SK-N-SH (cell line): ENCODE data around the gene GASK1A. TPM values are rescaled to one million over a fixed set of nuclear protein-coding genes. Genes with fewer than 3 reads are reported as not detected.
"Not testable (repeated sequence)": the region's sequence is repeated elsewhere in the genome, so short reads cannot be mapped to it uniquely, and the experiment has no call there.

Experiments used
- CTCF ChIA-PET: fragments of 300-600, 350-600 bp; formaldehyde crosslinking; extraction: SDS; loops from one replicate; lab custom pipeline; 2021; lab: Yijun Ruan, JAX
- POLR2A ChIA-PET: fragments of 350-600 bp; sonication (Branson Sonifier 250); formaldehyde crosslinking; extraction: SDS; loops from one replicate; lab custom pipeline; 2020; ENCODE audit warnings: antibody characterized with exemption, inconsistent platforms; lab: Yijun Ruan, JAX
- DNase-seq: peaks from one replicate; pipeline ENCODE4 v3.0.0; 2012
- H2AFZ ChIP-seq: fragments of 200-600 bp; sonication (generic); 2 replicates; pipeline ENCODE4 v1.8.1; 2016; ENCODE audit warnings: antibody characterized with exemption, mild to moderate bottlenecking, low read depth
- H3F3A ChIP-seq: fragments of 200-600 bp; sonication (generic); replicated peaks from 2 replicates; pipeline ENCODE3; 2016; ENCODE audit warnings: antibody characterized with exemption, mild to moderate bottlenecking; ENCODE audit not compliant: insufficient read depth
- H3K27ac ChIP-seq, 2 experiments: fragments of 200-500 bp in 1 of 2; fragments of 200-600 bp in 1 of 2; sonication (Bioruptor generic) in 1 of 2; sonication (generic), shearing (Covaris generic) in 1 of 2; 2 replicates each; pipeline versions ENCODE4 v1.5.1 to v1.6.1; 2014 to 2016; ENCODE audit warnings: low read depth in 2 of 2, inconsistent platforms in 1 of 2, low read length in 1 of 2, mild to moderate bottlenecking in 1 of 2, mixed read lengths in 1 of 2
- H3K27me3 ChIP-seq: fragments of 200-600 bp; sonication (generic), shearing (Covaris generic); 2 replicates; pipeline ENCODE4 v1.6.1; 2016; ENCODE audit warnings: mixed run types; ENCODE audit not compliant: insufficient read depth
- H3K36me3 ChIP-seq, 2 experiments: fragments of 200-500 bp in 1 of 2; fragments of 200-600 bp in 1 of 2; sonication (Bioruptor generic) in 1 of 2; sonication (generic) in 1 of 2; replicated peaks in 1 of 2; 2 replicates each; pipeline versions ENCODE3 to v1.5.1; 2014 to 2016; ENCODE audit warnings: low read length in 1 of 2, mild to moderate bottlenecking in 1 of 2; ENCODE audit not compliant: insufficient read depth in 2 of 2, control insufficient read depth in 1 of 2
- H3K4me1 ChIP-seq, 2 experiments: fragments of 200-500 bp in 1 of 2; fragments of 200-600 bp in 1 of 2; sonication (Bioruptor generic) in 1 of 2; sonication (generic), shearing (Covaris generic) in 1 of 2; 2 replicates each; pipeline versions ENCODE4 v1.5.1 to v1.6.1; 2014 to 2016; ENCODE audit warnings: low read depth in 1 of 2, low read length in 1 of 2, mixed run types in 1 of 2; ENCODE audit not compliant: insufficient read depth in 2 of 2, control insufficient read depth in 1 of 2
- H3K4me2 ChIP-seq: fragments of 200-600 bp; sonication (generic), shearing (Covaris generic); 2 replicates; pipeline ENCODE4 v1.6.1; 2017; ENCODE audit warnings: mixed run types
- H3K4me3 ChIP-seq, 2 experiments: fragments of 200-500 bp in 1 of 2; fragments of 200-600 bp in 1 of 2; sonication (Bioruptor generic) in 1 of 2; sonication (generic), shearing (Covaris generic) in 1 of 2; 2 replicates each; pipeline versions ENCODE4 v1.5.1 to v1.8.1; 2014 to 2016; ENCODE audit warnings: low read depth in 2 of 2, inconsistent platforms in 1 of 2, low read length in 1 of 2, mild to moderate bottlenecking in 1 of 2, mixed read lengths in 1 of 2, moderate library complexity in 1 of 2
- H3K79me2 ChIP-seq: fragments of 200-600 bp; sonication (generic); 2 replicates; pipeline ENCODE4 v1.8.1; 2017; ENCODE audit warnings: mild to moderate bottlenecking; ENCODE audit not compliant: insufficient read depth
- H3K9ac ChIP-seq: fragments of 200-600 bp; sonication (generic); 2 replicates; pipeline ENCODE4 v1.6.1; 2017; ENCODE audit warnings: mixed run types
- H3K9me2 ChIP-seq: fragments of 200-600 bp; sonication (generic); 2 replicates; pipeline ENCODE4 v1.6.1; 2017; ENCODE audit warnings: mixed run types
- H3K9me3 ChIP-seq: fragments of 200-600 bp; sonication (generic); 2 replicates; pipeline ENCODE4 v1.6.1; 2017; ENCODE audit warnings: mixed run types, mild to moderate bottlenecking, moderate library complexity
- H4K20me1 ChIP-seq: fragments of 200-600 bp; sonication (generic); 2 replicates; pipeline ENCODE4 v1.6.1; 2017; ENCODE audit warnings: mild to moderate bottlenecking, mixed run types; ENCODE audit not compliant: insufficient read depth
- ELF1 ChIP-seq: IDR thresholded peaks from 2 replicates; pipeline ENCODE4 v1.4.0; 2012
- EP300 ChIP-seq, 2 experiments: IDR thresholded peaks; 2 replicates each; pipeline versions ENCODE4 v1.4.0 to v1.6.1; 2012; ENCODE audit warnings: borderline replicate concordance in 1 of 2, low read depth in 1 of 2, low read length in 1 of 2
- EZH2phosphoT487 ChIP-seq: fragments of 200-600 bp; sonication (generic); IDR thresholded peaks from 2 replicates; pipeline ENCODE4 v1.6.1; 2017; ENCODE audit warnings: low read depth, mixed run types, mild to moderate bottlenecking, antibody characterized with exemption, moderate library complexity, borderline replicate concordance
- FOXJ3 ChIP-seq: sonication (generic); formaldehyde crosslinking; IDR thresholded peaks from 2 replicates; pipeline ENCODE4 v1.5.1; 2020; ENCODE audit warnings: mild to moderate bottlenecking, missing genetic modification reagents
- FOXM1 ChIP-seq: IDR thresholded peaks from 2 replicates; pipeline ENCODE4 v1.4.0; 2012; ENCODE audit warnings: low read depth, mild to moderate bottlenecking
- GABPA ChIP-seq: IDR thresholded peaks from 2 replicates; pipeline ENCODE4 v1.4.0; 2012; ENCODE audit warnings: low read depth, mild to moderate bottlenecking
- GATA2 ChIP-seq: sonication (generic); formaldehyde crosslinking; IDR thresholded peaks from 2 replicates; pipeline ENCODE4 v1.5.0; 2020; ENCODE audit warnings: mild to moderate bottlenecking, missing genetic modification reagents
- MEF2A ChIP-seq: IDR thresholded peaks from 2 replicates; pipeline ENCODE4 v1.4.0; 2012; ENCODE audit warnings: low read depth, borderline replicate concordance
- RAD21 ChIP-seq: IDR thresholded peaks from 2 replicates; pipeline ENCODE4 v1.6.1; 2012; ENCODE audit warnings: mild to moderate bottlenecking, low read length
- RFX5 ChIP-seq: IDR thresholded peaks from 2 replicates; pipeline ENCODE4 v1.6.1; 2012; ENCODE audit warnings: mild to moderate bottlenecking, improper control_type of control experiment, low read length
- RXRA ChIP-seq: IDR thresholded peaks from 2 replicates; pipeline ENCODE4 v1.4.0; 2012; ENCODE audit warnings: low read depth, mild to moderate bottlenecking, borderline replicate concordance
- SIN3A ChIP-seq: IDR thresholded peaks from 2 replicates; pipeline ENCODE4 v1.6.1; 2012; ENCODE audit warnings: low read depth, mild to moderate bottlenecking, low read length, moderate library complexity, borderline replicate concordance
- SMC3 ChIP-seq: IDR thresholded peaks from 2 replicates; pipeline ENCODE4 v1.6.1; 2012; ENCODE audit warnings: low read depth, low read length, improper control_type of control experiment
- TAF1 ChIP-seq: IDR thresholded peaks from 2 replicates; pipeline ENCODE4 v1.6.1; 2012; ENCODE audit warnings: low read depth, mild to moderate bottlenecking, low read length, moderate library complexity, borderline replicate concordance
- USF1 ChIP-seq: IDR thresholded peaks from 2 replicates; pipeline ENCODE4 v1.4.0; 2012; ENCODE audit warnings: low read depth, borderline replicate concordance
- ZBTB33 ChIP-seq: IDR thresholded peaks from 2 replicates; pipeline ENCODE4 v1.4.0; 2012; ENCODE audit warnings: low read depth, borderline replicate concordance
- WGBS: methylation state at CpG from one replicate; pipeline ENCODE4 v1.1.6; 2017; ENCODE audit warnings: low lambda C conversion rate; 5-methylcytosine and 5-hydroxymethylcytosine counted together
- polyA plus RNA-seq, 3 experiments: library from polyadenylated mRNA; depleted of rRNA; stranded (reverse); fragments of >200 nt; gene quantifications; 2 replicates each; pipeline ENCODE4 v1.2.3, GENCODE V29; 2012
- TF ChIP-seq, protein P1 (sequence below): IDR thresholded peaks from 2 replicates; pipeline ENCODE4 v1.6.1; 2012; ENCODE audit warnings: mild to moderate bottlenecking, low read depth, low read length, moderate library complexity

The GASK1A gene
- polyA plus RNA-seq, 1 of the 3 experiments (the other 2 are of a cell fraction), result not detected

DNA sequence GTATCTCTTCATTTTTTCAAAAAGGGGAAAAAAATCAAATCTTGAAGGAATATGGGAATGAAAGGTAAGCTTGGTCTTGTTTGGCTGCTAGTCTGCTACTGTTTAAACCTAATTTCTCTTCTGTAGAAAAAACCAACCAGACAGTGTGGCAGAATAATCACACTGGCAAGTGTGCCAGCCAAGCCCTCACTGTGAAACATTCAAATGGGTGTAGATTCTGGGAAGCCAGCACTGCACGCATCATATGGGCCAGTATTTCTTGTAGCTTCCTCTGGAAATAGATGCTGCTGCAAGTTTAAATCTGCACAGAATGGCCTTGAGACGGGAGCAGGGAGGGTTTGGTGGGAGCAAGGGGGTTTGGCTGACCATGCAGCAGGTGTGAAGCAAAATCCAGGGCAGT lies 64.7 kb downstream of the GASK1A start:
- no peaks in the 10 kb centered on the region for H3K27me3 ChIP-seq
- no peaks in the 10 kb centered on the region for H4K20me1 ChIP-seq
- no peaks in the 10 kb centered on the region for H3K36me3 ChIP-seq
- H3K4me1 ChIP-seq, result no peaks in the 10 kb centered on the region
- H3K79me2 ChIP-seq, result no peaks in the 10 kb centered on the region
- no peak overlapping the region for H2AFZ ChIP-seq
- no peak for TF ChIP-seq RXRA
- TF ChIP-seq FOXJ3 (CRISPR knock-in tag), result no peak
- TF ChIP-seq SIN3A, result no peak
- no peak for TF ChIP-seq RAD21
- TF ChIP-seq GABPA, result no peak
- TF ChIP-seq ELF1, result no peak
- TF ChIP-seq, protein P1, sequence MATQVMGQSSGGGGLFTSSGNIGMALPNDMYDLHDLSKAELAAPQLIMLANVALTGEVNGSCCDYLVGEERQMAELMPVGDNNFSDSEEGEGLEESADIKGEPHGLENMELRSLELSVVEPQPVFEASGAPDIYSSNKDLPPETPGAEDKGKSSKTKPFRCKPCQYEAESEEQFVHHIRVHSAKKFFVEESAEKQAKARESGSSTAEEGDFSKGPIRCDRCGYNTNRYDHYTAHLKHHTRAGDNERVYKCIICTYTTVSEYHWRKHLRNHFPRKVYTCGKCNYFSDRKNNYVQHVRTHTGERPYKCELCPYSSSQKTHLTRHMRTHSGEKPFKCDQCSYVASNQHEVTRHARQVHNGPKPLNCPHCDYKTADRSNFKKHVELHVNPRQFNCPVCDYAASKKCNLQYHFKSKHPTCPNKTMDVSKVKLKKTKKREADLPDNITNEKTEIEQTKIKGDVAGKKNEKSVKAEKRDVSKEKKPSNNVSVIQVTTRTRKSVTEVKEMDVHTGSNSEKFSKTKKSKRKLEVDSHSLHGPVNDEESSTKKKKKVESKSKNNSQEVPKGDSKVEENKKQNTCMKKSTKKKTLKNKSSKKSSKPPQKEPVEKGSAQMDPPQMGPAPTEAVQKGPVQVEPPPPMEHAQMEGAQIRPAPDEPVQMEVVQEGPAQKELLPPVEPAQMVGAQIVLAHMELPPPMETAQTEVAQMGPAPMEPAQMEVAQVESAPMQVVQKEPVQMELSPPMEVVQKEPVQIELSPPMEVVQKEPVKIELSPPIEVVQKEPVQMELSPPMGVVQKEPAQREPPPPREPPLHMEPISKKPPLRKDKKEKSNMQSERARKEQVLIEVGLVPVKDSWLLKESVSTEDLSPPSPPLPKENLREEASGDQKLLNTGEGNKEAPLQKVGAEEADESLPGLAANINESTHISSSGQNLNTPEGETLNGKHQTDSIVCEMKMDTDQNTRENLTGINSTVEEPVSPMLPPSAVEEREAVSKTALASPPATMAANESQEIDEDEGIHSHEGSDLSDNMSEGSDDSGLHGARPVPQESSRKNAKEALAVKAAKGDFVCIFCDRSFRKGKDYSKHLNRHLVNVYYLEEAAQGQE, result no peak
- TF ChIP-seq RFX5, result no peak
- TF ChIP-seq EP300 (IDR thresholded peaks at IDR 0.05; ENCODE audit: borderline replicate concordance in 1 of 2, low read depth in 1 of 2, low read length in 1 of 2), result no peak
- no peak for TF ChIP-seq ZBTB33
- no peak for TF ChIP-seq EZH2phosphoT487
- TF ChIP-seq USF1, result no peak
- no peak for TF ChIP-seq TAF1
- TF ChIP-seq SMC3, result no peak
- TF ChIP-seq GATA2, result no peak
- no peak for TF ChIP-seq MEF2A
- TF ChIP-seq FOXM1, result no peak
- 31% methylated on average over 2 of the region's 2 CpGs for WGBS
- H3F3A ChIP-seq, result no peaks in the 10 kb centered on the region
- H3K9me2 ChIP-seq, result no peaks in the 10 kb centered on the region
- H3K9me3 ChIP-seq, result no peaks in the 10 kb centered on the region
- ChIA-PET CTCF (interaction anchor here (0.7 kb wide), 1 partner anchor 501 kb away, joined by 3 read pairs; no protein-coding TSS in a partner anchor), POLR2A (no interaction called here)
- no peak for DNase-seq
- no peak overlapping the region for H3K4me3 ChIP-seq
- H3K9ac ChIP-seq, result no peak overlapping the region
- no peak overlapping the region for H3K4me2 ChIP-seq
- H3K27ac ChIP-seq, result no peak overlapping the region

- H4K20me1 ChIP-seq, H3K9ac ChIP-seq, H3K9me2 ChIP-seq, H3K27ac ChIP-seq, H3K36me3 ChIP-seq, H3K9me3 ChIP-seq, H3F3A ChIP-seq, POLR2A ChIA-PET, H3K27me3 ChIP-seq, H2AFZ ChIP-seq, H3K4me3 ChIP-seq, CTCF ChIA-PET, DNase-seq, H3K4me2 ChIP-seq, H3K79me2 ChIP-seq, H3K4me1 ChIP-seq: not testable (repeated sequence)
Measured at GRCh38 chr3:43045079-43045478, 66.0 kb downstream of the GASK1A start.
